HCT116 (cell line): ENCODE results near the gene DHCR24. TPM values are rescaled to one million over a fixed set of nuclear protein-coding genes. Genes with fewer than 3 reads are reported as not detected.

ENCODE experiments used
- ATAC-seq: fragments of 200-7000 bp; cut with Tn5 transposase; 2 replicates; pipeline ENCODE4 v1.9.1; 2020; ENCODE audit warnings: mild to moderate bottlenecking, moderate library complexity
- BruUV-seq: library from RNA; stranded (reverse); fragments of 400-500 nt; replicated peaks from 2 replicates; lab custom pipeline; 2021; lab: Mats Ljungman, UMichigan
- CTCF ChIA-PET: fragments of 300-600 bp; sonication (Branson Sonifier 250); formaldehyde crosslinking; loops from one replicate; lab custom pipeline; 2021; ENCODE audit warnings: antibody characterized with exemption; lab: Charles Lee
- POLR2A ChIA-PET: fragments of 300-600, 350-600 bp; sonication (Branson Sonifier 250); formaldehyde crosslinking; loops from one replicate; lab custom pipeline; 2021; ENCODE audit warnings: antibody characterized with exemption; lab: Charles Lee
- RAD21 ChIA-PET, 2 experiments: fragments of 300-600 bp; sonication (Branson Sonifier 250); formaldehyde crosslinking; loops; one replicate each; lab custom pipeline; 2023; ENCODE audit warnings: low total read pairs in 2 of 2; ENCODE audit not compliant: uncharacterized antibody in 2 of 2, unreplicated experiment in 2 of 2, low non-redundant PET in 1 of 2; lab: Charles Lee
- DNase-seq: peaks from one replicate; pipeline ENCODE4 v3.0.0-alpha.2; 2010; ENCODE audit warnings: low read depth, low spot score
- H2AFZ ChIP-seq: fragments of 200-600 bp; shearing (Covaris generic), sonication (generic); 2 replicates; pipeline ENCODE4 v1.6.1; 2017; ENCODE audit warnings: low read depth, mixed run types, mixed read lengths, antibody characterized with exemption, low read length; ENCODE audit not compliant: poor library complexity, severe bottlenecking
- H3K27ac ChIP-seq: 2 replicates; pipeline ENCODE4 v1.5.1; 2012; ENCODE audit warnings: low read depth, low read length
- H3K27me3 ChIP-seq: fragments of 200-600 bp; sonication (generic); 2 replicates; pipeline ENCODE4 v1.6.1; 2016; ENCODE audit warnings: mixed run types, low read length, mixed read lengths; ENCODE audit not compliant: insufficient read depth
- H3K36me3 ChIP-seq, 2 experiments: fragments of 200-500 bp in 1 of 2; fragments of 200-600 bp in 1 of 2; sonication (Bioruptor generic) in 1 of 2; sonication (generic) in 1 of 2; 2 replicates each; pipeline versions ENCODE4 v1.5.1 to v1.6.1; 2014 to 2016; ENCODE audit warnings: low read length in 2 of 2, inconsistent platforms in 1 of 2, mixed read lengths in 1 of 2, mixed run types in 1 of 2; ENCODE audit not compliant: insufficient read depth in 2 of 2, control insufficient read depth in 1 of 2
- H3K4me1 ChIP-seq, 2 experiments: fragments of 200-600 bp in 1 of 2; sonication (generic) in 1 of 2; 2 replicates each; pipeline versions ENCODE4 v1.5.1 to v1.6.1; 2012 to 2017; ENCODE audit warnings: low read length in 2 of 2, inconsistent platforms in 1 of 2, mild to moderate bottlenecking in 1 of 2, mixed read lengths in 1 of 2, mixed run types in 1 of 2, moderate library complexity in 1 of 2; ENCODE audit not compliant: insufficient read depth in 2 of 2, control insufficient read depth in 1 of 2
- H3K4me2 ChIP-seq: fragments of 200-600 bp; sonication (generic); 2 replicates; pipeline ENCODE4 v1.6.1; 2017; ENCODE audit warnings: mixed run types, low read length, mixed read lengths
- H3K4me3 ChIP-seq, 2 experiments: fragments of 200-600 bp in 1 of 2; sonication (generic) in 1 of 2; replicated peaks in 1 of 2; 2 replicates each; pipeline ENCODE4 v1.5.1; 2011 to 2016; ENCODE audit warnings: low read length in 2 of 2, control low read depth in 1 of 2, low read depth in 1 of 2, mild to moderate bottlenecking in 1 of 2, mixed read lengths in 1 of 2, mixed run types in 1 of 2
- H3K79me2 ChIP-seq: fragments of 200-600 bp; sonication (generic); 2 replicates; pipeline ENCODE4 v1.6.1; 2017; ENCODE audit warnings: mild to moderate bottlenecking, mixed run types, low read length, moderate library complexity, mixed read lengths; ENCODE audit not compliant: insufficient read depth
- H3K9ac ChIP-seq: fragments of 200-600 bp; sonication (generic); 2 replicates; pipeline ENCODE4 v1.6.1; 2016; ENCODE audit warnings: low read length, mixed read lengths
- H3K9me2 ChIP-seq: fragments of 200-600 bp; sonication (generic), shearing (Covaris generic); 2 replicates; pipeline ENCODE4 v1.6.1; 2017; ENCODE audit warnings: mixed run types, mild to moderate bottlenecking, moderate library complexity; ENCODE audit not compliant: insufficient read depth
- H3K9me3 ChIP-seq, 2 experiments: fragments of 200-500 bp in 1 of 2; fragments of 200-600 bp in 1 of 2; sonication (Bioruptor generic) in 1 of 2; sonication (generic) in 1 of 2; 2 replicates each; pipeline ENCODE4 v1.6.1; 2014 to 2017; ENCODE audit warnings: low read length in 2 of 2, mixed read lengths in 2 of 2, inconsistent platforms in 1 of 2, low read depth in 1 of 2, mild to moderate bottlenecking in 1 of 2, mixed run types in 1 of 2, moderate library complexity in 1 of 2; ENCODE audit not compliant: control insufficient read depth in 1 of 2, insufficient read depth in 1 of 2
- H4K20me1 ChIP-seq: fragments of 200-600 bp; sonication (generic), shearing (Covaris generic); 2 replicates; pipeline ENCODE4 v1.6.1; 2017; ENCODE audit warnings: mixed run types, mild to moderate bottlenecking, moderate library complexity; ENCODE audit not compliant: insufficient read depth
- CBX3 ChIP-seq: IDR thresholded peaks from 2 replicates; pipeline ENCODE4 v1.6.1; 2012; ENCODE audit warnings: low read depth
- CTCF ChIP-seq, 3 experiments: fragments of 200-600 bp in 1 of 3; sonication (generic) in 1 of 3; IDR thresholded peaks in 2 of 3; conservative IDR thresholded peaks in 1 of 3; 2 replicates each; pipeline ENCODE4 v1.5.1; 2012 to 2017; ENCODE audit warnings: low read depth in 2 of 3, low read length in 2 of 3, antibody characterized with exemption in 1 of 3, borderline replicate concordance in 1 of 3, control low read depth in 1 of 3, mild to moderate bottlenecking in 1 of 3, mixed read lengths in 1 of 3, mixed run types in 1 of 3, moderate library complexity in 1 of 3; ENCODE audit not compliant: insufficient read depth in 1 of 3
- EGR1 ChIP-seq: IDR thresholded peaks from 2 replicates; pipeline ENCODE4 v1.6.1; 2012; ENCODE audit warnings: low read depth
- ELF1 ChIP-seq: IDR thresholded peaks from 2 replicates; pipeline ENCODE4 v1.6.1; 2012; ENCODE audit warnings: low read depth, borderline replicate concordance
- EZH2 ChIP-seq: fragments of 200-600 bp; sonication (generic); IDR thresholded peaks from 2 replicates; pipeline ENCODE4 v1.6.1; 2017; ENCODE audit warnings: antibody characterized with exemption, mixed run types
- EZH2phosphoT487 ChIP-seq: fragments of 200-600 bp; IDR thresholded peaks from 2 replicates; pipeline ENCODE4 v1.6.1; 2018; ENCODE audit warnings: antibody characterized with exemption, borderline replicate concordance
- FOSL1 ChIP-seq: IDR thresholded peaks from 2 replicates; pipeline ENCODE4 v1.6.1; 2012; ENCODE audit warnings: low read depth
- JUND ChIP-seq: IDR thresholded peaks from 2 replicates; pipeline ENCODE4 v1.6.1; 2012
- POLR2A ChIP-seq: IDR thresholded peaks from 2 replicates; pipeline ENCODE4 v1.7.0; 2011; ENCODE audit warnings: borderline replicate concordance; ENCODE audit not compliant: insufficient read depth, insufficient read length; ENCODE audit errors: extremely low read depth
- RAD21 ChIP-seq: IDR thresholded peaks from 2 replicates; pipeline ENCODE4 v1.6.1; 2012; ENCODE audit warnings: low read depth, mild to moderate bottlenecking
- REST ChIP-seq: IDR thresholded peaks from 2 replicates; pipeline ENCODE4 v1.6.1; 2012; ENCODE audit warnings: low read depth
- TCF7L2 ChIP-seq: IDR thresholded peaks from 2 replicates; pipeline ENCODE4 v1.7.0; 2011; ENCODE audit warnings: borderline replicate concordance, inconsistent platforms; ENCODE audit not compliant: insufficient read depth, insufficient read length; ENCODE audit errors: extremely low read depth
- YY1 ChIP-seq: IDR thresholded peaks from 2 replicates; pipeline ENCODE4 v1.6.1; 2011; ENCODE audit warnings: low read length, low read depth, moderate library complexity, mild to moderate bottlenecking; ENCODE audit not compliant: insufficient replicate concordance; ENCODE audit errors: extremely low read depth
- ZBTB33 ChIP-seq: IDR thresholded peaks from 2 replicates; pipeline ENCODE4 v1.6.1; 2011; ENCODE audit warnings: mild to moderate bottlenecking, low read length, moderate library complexity; ENCODE audit not compliant: insufficient replicate concordance; ENCODE audit errors: extremely low read depth
- ZNF274 ChIP-seq: fragments of 200-500 bp; sonication (Bioruptor generic); IDR thresholded peaks from 2 replicates; pipeline ENCODE4 v1.6.1; 2014; ENCODE audit warnings: mild to moderate bottlenecking, low read depth, low read length, inconsistent platforms
- intact Hi-C: fragments of 100-400 bp; cut with micrococcal nuclease; formaldehyde crosslinking; loops from 2 replicates; pipeline ENCODE4 v1.10.0; 2022
- total RNA-seq: library from RNA; stranded (reverse); gene quantifications from one replicate; pipeline ENCODE4 v1.2.1, GENCODE V29; 2021; ENCODE audit not compliant: unreplicated experiment

Gene DHCR24
- total RNA-seq, 1 experiment from 2014 or later: 132 TPM

- Histone ChIP-seq H3K4me2 (no peak overlapping the region), H3K4me1 (no peaks in the 10 kb centered on the region), H3K79me2 (no peaks in the 10 kb centered on the region), H4K20me1 (no peaks in the 10 kb centered on the region), H3K4me3 (no peak overlapping the region)
- no peak for ATAC-seq
- POLR2A ChIA-PET: no interaction called here
- no peak for TF ChIP-seq TCF7L2
- no peak for TF ChIP-seq CTCF (IDR thresholded peaks at IDR 0.05 in 2 of 3, conservative IDR thresholded peaks at IDR 0.05 in 1 of 3; ENCODE audit: borderline replicate concordance in 1 of 3, insufficient read depth in 1 of 3, low read depth in 2 of 3, low read length in 2 of 3)
- no peak for TF ChIP-seq CBX3
- no peak for TF ChIP-seq EZH2
- no peak for TF ChIP-seq FOSL1
- TF ChIP-seq REST: no peak
- no peak for TF ChIP-seq JUND
- TF ChIP-seq EZH2phosphoT487: no peak
- no peak for TF ChIP-seq POLR2A
- no peak for TF ChIP-seq RAD21
- TF ChIP-seq ZBTB33: no peak
- TF ChIP-seq ELF1: no peak
- no peak for TF ChIP-seq EGR1
- no peak for TF ChIP-seq ZNF274
- no peak for TF ChIP-seq YY1
- TF ChIP-seq, all 23 proteins: peak for 0
- intact Hi-C loops: no loop called here
- DNase-seq: no peak
- no peak overlapping the region for H3K9ac ChIP-seq
- RAD21 ChIA-PET: no interaction called here
- no peaks in the 10 kb centered on the region for H3K9me3 ChIP-seq
- no peaks in the 10 kb centered on the region for H3K9me2 ChIP-seq
- no peak overlapping the region for H3K27ac ChIP-seq
- CTCF ChIA-PET: no interaction called here
- no peaks in the 10 kb centered on the region for H3K36me3 ChIP-seq
- no TSS peak for BruUV-seq
- no peak overlapping the region for H2AFZ ChIP-seq
- H3K27me3 ChIP-seq: no peaks in the 10 kb centered on the region
Observed at GRCh38 chr1:54842206-54842915, 44.6 kb downstream of the DHCR24 start.
